Nephron (organoid): ENCODE results near the gene VIPR1.
"Not testable (repeated sequence)": the region's sequence is repeated elsewhere in the genome, so short reads cannot be mapped to it uniquely, and the experiment has no call there.

Experiments
- H3K27ac Mint-ChIP-seq, 3 experiments: 2 replicates each; pipeline ENCODE4 v1.8.0; 2020; ENCODE audit warnings: mixed read lengths in 3 of 3, mild to moderate bottlenecking in 2 of 3, moderate library complexity in 1 of 3
- H3K27me3 Mint-ChIP-seq: 2 replicates; pipeline ENCODE4 v1.8.0; 2021; ENCODE audit warnings: low read depth, mild to moderate bottlenecking, moderate library complexity, mixed read lengths
- H3K36me3 Mint-ChIP-seq: 2 replicates; pipeline ENCODE4 v1.8.0; 2020; ENCODE audit warnings: low read depth, mixed read lengths
- H3K4me1 Mint-ChIP-seq: 2 replicates; pipeline ENCODE4 v1.8.0; 2020; ENCODE audit warnings: mixed read lengths
- H3K4me3 Mint-ChIP-seq, 3 experiments: 2 replicates each; pipeline ENCODE4 v1.8.0; 2020; ENCODE audit warnings: mild to moderate bottlenecking in 3 of 3, mixed read lengths in 3 of 3, moderate library complexity in 2 of 3
- H3K9me3 Mint-ChIP-seq: 2 replicates; pipeline ENCODE4 v1.8.0; 2020; ENCODE audit warnings: mixed read lengths
- TF ChIP-seq, protein P1 (sequence below), 3 experiments: fragments of 200-600 bp; sonication (generic); IDR thresholded peaks; one replicate each; pipeline ENCODE4 v1.5.0; 2021; ENCODE audit warnings: antibody characterized with exemption in 3 of 3; ENCODE audit not compliant: unreplicated experiment in 3 of 3

The VIPR1 gene

DNA sequence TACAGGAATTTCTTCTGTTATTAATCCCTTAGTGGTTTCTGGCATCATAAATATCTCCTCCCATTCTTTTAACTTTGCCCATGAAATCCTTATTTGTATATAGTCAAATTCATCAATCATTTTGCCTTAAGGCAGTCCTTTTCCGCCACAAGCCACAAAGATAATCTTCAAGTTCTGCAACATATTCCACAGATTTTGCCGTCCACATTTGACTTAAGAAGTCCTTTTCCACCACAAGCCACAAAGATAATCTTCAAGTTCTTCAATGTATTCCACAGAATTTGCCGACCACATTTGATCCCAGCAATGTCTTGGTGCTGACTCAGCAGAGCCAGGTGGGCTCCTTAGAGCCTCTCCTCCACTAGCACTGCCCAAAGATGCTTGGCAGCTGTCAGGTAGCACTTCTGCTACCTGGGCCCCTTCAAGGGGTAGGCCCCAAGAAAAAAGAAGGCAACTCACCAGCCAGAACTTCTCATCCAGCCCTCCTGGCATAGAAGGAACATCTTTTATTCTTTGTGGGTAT, 44.3 kb downstream of the VIPR1 start:
- TF ChIP-seq, protein P1, sequence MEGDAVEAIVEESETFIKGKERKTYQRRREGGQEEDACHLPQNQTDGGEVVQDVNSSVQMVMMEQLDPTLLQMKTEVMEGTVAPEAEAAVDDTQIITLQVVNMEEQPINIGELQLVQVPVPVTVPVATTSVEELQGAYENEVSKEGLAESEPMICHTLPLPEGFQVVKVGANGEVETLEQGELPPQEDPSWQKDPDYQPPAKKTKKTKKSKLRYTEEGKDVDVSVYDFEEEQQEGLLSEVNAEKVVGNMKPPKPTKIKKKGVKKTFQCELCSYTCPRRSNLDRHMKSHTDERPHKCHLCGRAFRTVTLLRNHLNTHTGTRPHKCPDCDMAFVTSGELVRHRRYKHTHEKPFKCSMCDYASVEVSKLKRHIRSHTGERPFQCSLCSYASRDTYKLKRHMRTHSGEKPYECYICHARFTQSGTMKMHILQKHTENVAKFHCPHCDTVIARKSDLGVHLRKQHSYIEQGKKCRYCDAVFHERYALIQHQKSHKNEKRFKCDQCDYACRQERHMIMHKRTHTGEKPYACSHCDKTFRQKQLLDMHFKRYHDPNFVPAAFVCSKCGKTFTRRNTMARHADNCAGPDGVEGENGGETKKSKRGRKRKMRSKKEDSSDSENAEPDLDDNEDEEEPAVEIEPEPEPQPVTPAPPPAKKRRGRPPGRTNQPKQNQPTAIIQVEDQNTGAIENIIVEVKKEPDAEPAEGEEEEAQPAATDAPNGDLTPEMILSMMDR (IDR thresholded peaks at IDR 0.05; ENCODE audit: unreplicated experiment in 3 of 3), result no peak
- Mint-ChIP-seq H3K36me3 (peaks cover 20% of the 10 kb centered on the region), H3K9me3 (no peaks in the 10 kb centered on the region), H3K27ac (no peak overlapping the region), H3K27me3 (no peaks in the 10 kb centered on the region), H3K4me3 (no peak overlapping the region), H3K4me1 (no peaks in the 10 kb centered on the region)

DNA sequence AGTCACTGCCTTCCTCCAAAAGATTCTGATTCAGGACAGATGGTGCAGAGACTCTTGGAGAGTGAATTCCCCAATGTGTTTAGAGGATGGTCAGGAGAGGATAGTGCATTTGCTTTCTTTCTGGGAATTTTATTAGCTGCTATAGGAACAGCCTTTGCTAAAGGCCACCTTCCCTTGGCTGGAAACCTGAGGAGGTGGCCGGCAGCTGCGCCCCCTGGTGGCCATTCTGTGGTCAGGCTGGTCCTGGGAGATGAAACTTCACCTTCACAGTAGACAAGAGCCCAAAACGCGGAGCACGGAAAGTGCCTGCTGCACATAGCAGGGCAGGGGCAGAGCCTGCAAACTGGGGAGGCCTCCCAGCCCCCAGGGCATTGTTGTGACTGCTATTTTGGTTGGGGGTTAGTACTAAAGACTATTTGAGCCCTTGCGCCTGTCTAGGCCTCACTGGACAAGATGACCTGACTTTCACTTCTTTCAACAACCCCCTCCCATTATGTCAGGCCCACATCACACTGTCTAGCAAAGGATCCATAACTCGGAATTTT, 45.0 kb downstream of the VIPR1 start:
- H3K36me3 Mint-ChIP-seq, result peaks cover 25% of the 10 kb centered on the region
- no peaks in the 10 kb centered on the region for H3K9me3 Mint-ChIP-seq
- H3K4me1 Mint-ChIP-seq, result no peaks in the 10 kb centered on the region
- H3K27ac Mint-ChIP-seq, result no peak overlapping the region
- TF ChIP-seq, protein P1 (IDR thresholded peaks at IDR 0.05; ENCODE audit: unreplicated experiment in 3 of 3), result peak; percentile 86 to 93 (median 91)
- H3K27me3 Mint-ChIP-seq, result no peaks in the 10 kb centered on the region
- no peak overlapping the region for H3K4me3 Mint-ChIP-seq

GRCh38 chr3:42549131-42549530, 46.7 kb downstream of the VIPR1 start:
- TF ChIP-seq, protein P1 (IDR thresholded peaks at IDR 0.05; ENCODE audit: unreplicated experiment in 3 of 3), result no peak
- no peak overlapping the region for H3K27ac Mint-ChIP-seq

DNA sequence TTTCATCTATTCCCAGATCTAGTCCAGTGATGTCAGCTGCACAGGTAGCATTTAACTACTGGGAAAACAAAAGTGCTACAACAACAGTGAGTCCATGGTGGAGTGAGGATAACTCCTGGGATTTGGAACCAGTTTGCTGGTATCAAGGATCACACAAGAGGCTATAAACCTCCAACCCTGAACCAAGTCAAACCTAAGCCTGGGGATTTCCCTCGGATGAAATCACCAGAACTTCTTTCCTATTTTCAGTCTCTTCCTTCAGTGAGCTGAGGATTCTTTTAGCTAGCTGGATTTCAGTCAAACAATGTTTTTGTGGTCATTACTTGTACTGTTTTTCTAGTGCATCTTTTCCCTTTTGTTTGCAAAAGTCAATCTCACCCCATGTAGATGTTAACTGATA, 47.8 kb downstream of the VIPR1 start:
- TF ChIP-seq, protein P1 (IDR thresholded peaks at IDR 0.05; ENCODE audit: unreplicated experiment in 3 of 3), result no peak
- Mint-ChIP-seq H3K9me3 (no peaks in the 10 kb centered on the region), H3K4me3 (no peak overlapping the region), H3K27ac (no peak overlapping the region), H3K4me1 (no peaks in the 10 kb centered on the region), H3K27me3 (no peaks in the 10 kb centered on the region), H3K36me3 (peaks cover 47% of the 10 kb centered on the region)

More at GRCh38 chr3:42549131-42549530, 46.7 kb downstream of the VIPR1 start:
- H3K36me3 Mint-ChIP-seq, result peaks cover 41% of the 10 kb centered on the region
- no peaks in the 10 kb centered on the region for H3K27me3 Mint-ChIP-seq
- H3K4me3 Mint-ChIP-seq, result no peak overlapping the region
- H3K4me1 Mint-ChIP-seq, result no peaks in the 10 kb centered on the region
- H3K9me3 Mint-ChIP-seq, result no peaks in the 10 kb centered on the region

DNA sequence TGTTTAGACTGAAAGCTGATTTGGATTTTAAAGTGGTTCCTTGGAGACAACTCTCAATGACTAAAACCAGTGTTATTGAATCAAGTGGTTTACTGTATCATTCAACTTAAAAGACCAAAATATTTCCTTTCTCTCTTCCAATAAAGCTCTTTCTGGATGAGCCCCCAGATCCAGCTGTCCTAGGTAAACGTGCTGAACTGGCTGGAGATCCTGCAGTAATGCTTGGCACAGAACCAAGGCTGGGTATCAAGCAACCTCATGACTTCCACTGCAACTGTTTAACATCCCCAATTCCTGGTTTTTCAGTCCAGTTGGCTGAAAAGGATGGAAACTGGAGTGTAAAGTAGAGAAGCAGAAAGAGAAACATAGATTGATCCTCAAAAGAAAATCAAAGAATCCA, 50.4 kb downstream of the VIPR1 start:
- Mint-ChIP-seq H3K9me3 (no peaks in the 10 kb centered on the region), H3K4me1 (no peaks in the 10 kb centered on the region), H3K27me3 (no peaks in the 10 kb centered on the region), H3K36me3 (peaks cover 68% of the 10 kb centered on the region), H3K27ac (no peak overlapping the region), H3K4me3 (no peak overlapping the region)
- TF ChIP-seq, protein P1 (IDR thresholded peaks at IDR 0.05; ENCODE audit: unreplicated experiment in 3 of 3), result no peak

DNA sequence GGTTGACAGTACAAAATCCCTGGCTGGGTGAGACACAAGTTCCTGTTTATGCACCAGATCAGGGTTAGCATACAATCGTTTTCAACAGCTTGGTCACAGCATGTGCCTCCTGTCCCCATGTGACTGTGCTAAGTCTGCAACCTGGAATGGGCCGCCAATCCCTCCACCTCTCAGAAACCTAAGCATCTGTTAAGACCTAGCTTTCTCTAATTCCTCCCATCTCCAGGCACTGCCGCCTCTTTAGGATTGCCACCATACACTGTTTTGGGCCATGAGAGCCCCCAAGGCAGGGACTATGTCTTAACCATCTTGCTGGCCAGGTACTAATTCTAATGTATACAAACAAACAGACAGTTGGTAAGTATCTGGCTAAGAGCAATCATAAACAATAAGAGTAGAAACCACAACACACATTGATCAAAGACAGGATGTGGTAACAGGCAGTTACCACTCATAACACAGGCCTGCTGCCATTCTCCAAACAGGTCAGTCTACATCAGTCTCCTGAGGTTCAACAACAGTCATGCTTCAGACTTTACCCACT, 53.7 kb downstream of the VIPR1 start:
- Mint-ChIP-seq H3K9me3 (no peaks in the 10 kb centered on the region), H3K4me3 (no peak overlapping the region), H3K4me1 (no peaks in the 10 kb centered on the region), H3K27me3 (no peaks in the 10 kb centered on the region), H3K27ac (no peak overlapping the region), H3K36me3 (peaks cover 71% of the 10 kb centered on the region)
- TF ChIP-seq, protein P1 (IDR thresholded peaks at IDR 0.05; ENCODE audit: unreplicated experiment in 3 of 3), result no peak

GRCh38 chr3:42556817-42557216, 54.4 kb downstream of the VIPR1 start:
- peaks cover 71% of the 10 kb centered on the region for H3K36me3 Mint-ChIP-seq
- H3K4me3 Mint-ChIP-seq, H3K27me3 Mint-ChIP-seq, H3K9me3 Mint-ChIP-seq, H3K4me1 Mint-ChIP-seq, H3K27ac Mint-ChIP-seq: not testable (repeated sequence)
